ENCODE measurements around the gene DNAH10. TPM values are rescaled to one million over a fixed set of nuclear protein-coding genes. Genes with fewer than 3 reads are reported as not detected.

The DNAH10 gene
- total and polyA plus RNA-seq, 10 of the 15 experiments (the other 5 are each of a cell fraction or from before 2014, with no cell fraction given), result 0.01 to 0.32 (median 0.06) TPM

DNA sequence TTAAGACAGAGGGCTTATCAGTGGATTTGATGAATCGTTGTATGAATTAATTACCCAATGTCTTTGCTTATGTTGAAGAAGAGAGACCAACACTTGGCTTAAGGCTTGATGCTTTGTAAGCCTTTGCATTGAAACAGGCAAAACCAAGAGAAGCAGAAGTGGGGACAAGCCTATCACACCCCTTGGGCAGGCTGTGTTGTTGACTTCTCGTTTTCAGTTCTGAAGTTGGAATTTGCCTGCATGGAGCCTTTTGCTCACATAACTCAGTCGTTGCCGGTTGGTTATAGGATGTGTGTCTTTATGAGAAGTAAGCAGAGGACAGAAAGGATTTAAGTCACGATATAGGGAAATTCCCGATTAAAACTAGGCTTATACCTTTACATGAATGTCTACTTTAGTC, 115.9 kb downstream of the DNAH10 start:
- Histone ChIP-seq H2AFZ (ENCODE audit: control insufficient read depth, low read depth, low read length) (no peak overlapping the region), H4K20me1 (ENCODE audit: control insufficient read depth, insufficient read depth) (no peaks in the 10 kb centered on the region), H3K27me3 (replicated peaks in 1 of 2; ENCODE audit: control insufficient read depth in 2 of 2, insufficient read depth in 2 of 2, low read length in 1 of 2) (peaks cover 0 to 2% of the 10 kb centered on the region in 2 experiments; a peak in 1 of 4 replicates), H3K79me2 (ENCODE audit: control insufficient read depth, insufficient read depth, low read length) (no peaks in the 10 kb centered on the region), H3K4me2 (ENCODE audit: control insufficient read depth, insufficient read depth) (no peak overlapping the region), H3K4me3 (no peak overlapping the region), H3K9me3 (replicated peaks; ENCODE audit: control insufficient read depth, insufficient read depth, low read length) (no peaks in the 10 kb centered on the region), H3K9ac (ENCODE audit: control insufficient read depth, insufficient read depth, low read length) (no peak overlapping the region), H3K4me1 (ENCODE audit: control insufficient read depth, insufficient read depth, low read length) (no peaks in the 10 kb centered on the region), H3K27ac (ENCODE audit: control insufficient read depth, insufficient read depth) (no peak overlapping the region), H3K36me3 (ENCODE audit: control insufficient read depth in 2 of 2, insufficient read depth in 2 of 2, low read length in 1 of 2) (no peaks in the 10 kb centered on the region)
- intact Hi-C loops (cut with micrococcal nuclease; ENCODE audit: unreplicated experiment) (no loop called here), in situ Hi-C loops (cut with MboI) (no loop called here)
- CTCF ChIA-PET, result no interaction called here
- FAIRE-seq (no peak), DNase-seq (ENCODE audit: low read depth, low spot score) (no peak), ATAC-seq (no peak)
- POLR2A ChIA-PET, result no interaction called here
- 61% methylated on average over 6 of the region's 6 CpGs for WGBS (ENCODE audit: insufficient coverage, insufficient replicate concordance, low lambda C conversion rate, missing lambda C conversion rate)
- no peak for TF ChIP-seq GABPA (IDR thresholded peaks at IDR 0.05; ENCODE audit: low read depth)
- no peak for TF ChIP-seq ESRRA (IDR thresholded peaks at IDR 0.05; ENCODE audit: low read length)
- TF ChIP-seq EP300 (IDR thresholded peaks at IDR 0.05; ENCODE audit: borderline replicate concordance in 1 of 2, control insufficient read depth in 1 of 2, low read depth in 2 of 2, low read length in 2 of 2), result no peak
- TF ChIP-seq, protein P1, sequence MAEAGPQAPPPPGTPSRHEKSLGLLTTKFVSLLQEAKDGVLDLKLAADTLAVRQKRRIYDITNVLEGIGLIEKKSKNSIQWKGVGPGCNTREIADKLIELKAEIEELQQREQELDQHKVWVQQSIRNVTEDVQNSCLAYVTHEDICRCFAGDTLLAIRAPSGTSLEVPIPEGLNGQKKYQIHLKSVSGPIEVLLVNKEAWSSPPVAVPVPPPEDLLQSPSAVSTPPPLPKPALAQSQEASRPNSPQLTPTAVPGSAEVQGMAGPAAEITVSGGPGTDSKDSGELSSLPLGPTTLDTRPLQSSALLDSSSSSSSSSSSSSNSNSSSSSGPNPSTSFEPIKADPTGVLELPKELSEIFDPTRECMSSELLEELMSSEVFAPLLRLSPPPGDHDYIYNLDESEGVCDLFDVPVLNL (IDR thresholded peaks at IDR 0.05; ENCODE audit: low read depth, low read length), result no peak
- TF ChIP-seq BHLHE40 (IDR thresholded peaks at IDR 0.05; ENCODE audit: borderline replicate concordance in 1 of 2, low read depth in 2 of 2, low read length in 1 of 2), result no peak
- TF ChIP-seq MTA2 (IDR thresholded peaks at IDR 0.05; ENCODE audit: low read depth), result no peak
- TF ChIP-seq IKZF1 (conservative IDR thresholded peaks at IDR 0.05), result no peak
- no peak for TF ChIP-seq NFYA (IDR thresholded peaks at IDR 0.05; ENCODE audit: borderline replicate concordance, low read depth, low read length)
- TF ChIP-seq GATAD2B (conservative IDR thresholded peaks at IDR 0.05; ENCODE audit: low read depth), result no peak
- TF ChIP-seq ETV6 (conservative IDR thresholded peaks at IDR 0.05 in 1 of 2, IDR thresholded peaks at IDR 0.05 in 1 of 2; ENCODE audit: borderline replicate concordance in 1 of 2, low read depth in 1 of 2), result no peak
- TF ChIP-seq SMARCA5 (IDR thresholded peaks at IDR 0.05), result no peak
- TF ChIP-seq, protein P2, sequence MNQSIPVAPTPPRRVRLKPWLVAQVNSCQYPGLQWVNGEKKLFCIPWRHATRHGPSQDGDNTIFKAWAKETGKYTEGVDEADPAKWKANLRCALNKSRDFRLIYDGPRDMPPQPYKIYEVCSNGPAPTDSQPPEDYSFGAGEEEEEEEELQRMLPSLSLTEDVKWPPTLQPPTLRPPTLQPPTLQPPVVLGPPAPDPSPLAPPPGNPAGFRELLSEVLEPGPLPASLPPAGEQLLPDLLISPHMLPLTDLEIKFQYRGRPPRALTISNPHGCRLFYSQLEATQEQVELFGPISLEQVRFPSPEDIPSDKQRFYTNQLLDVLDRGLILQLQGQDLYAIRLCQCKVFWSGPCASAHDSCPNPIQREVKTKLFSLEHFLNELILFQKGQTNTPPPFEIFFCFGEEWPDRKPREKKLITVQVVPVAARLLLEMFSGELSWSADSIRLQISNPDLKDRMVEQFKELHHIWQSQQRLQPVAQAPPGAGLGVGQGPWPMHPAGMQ (IDR thresholded peaks at IDR 0.05; ENCODE audit: borderline replicate concordance), result no peak
- TF ChIP-seq SIX5 (IDR thresholded peaks at IDR 0.05; ENCODE audit: low read depth, low read length, severe bottlenecking), result no peak
- TF ChIP-seq, protein P3, sequence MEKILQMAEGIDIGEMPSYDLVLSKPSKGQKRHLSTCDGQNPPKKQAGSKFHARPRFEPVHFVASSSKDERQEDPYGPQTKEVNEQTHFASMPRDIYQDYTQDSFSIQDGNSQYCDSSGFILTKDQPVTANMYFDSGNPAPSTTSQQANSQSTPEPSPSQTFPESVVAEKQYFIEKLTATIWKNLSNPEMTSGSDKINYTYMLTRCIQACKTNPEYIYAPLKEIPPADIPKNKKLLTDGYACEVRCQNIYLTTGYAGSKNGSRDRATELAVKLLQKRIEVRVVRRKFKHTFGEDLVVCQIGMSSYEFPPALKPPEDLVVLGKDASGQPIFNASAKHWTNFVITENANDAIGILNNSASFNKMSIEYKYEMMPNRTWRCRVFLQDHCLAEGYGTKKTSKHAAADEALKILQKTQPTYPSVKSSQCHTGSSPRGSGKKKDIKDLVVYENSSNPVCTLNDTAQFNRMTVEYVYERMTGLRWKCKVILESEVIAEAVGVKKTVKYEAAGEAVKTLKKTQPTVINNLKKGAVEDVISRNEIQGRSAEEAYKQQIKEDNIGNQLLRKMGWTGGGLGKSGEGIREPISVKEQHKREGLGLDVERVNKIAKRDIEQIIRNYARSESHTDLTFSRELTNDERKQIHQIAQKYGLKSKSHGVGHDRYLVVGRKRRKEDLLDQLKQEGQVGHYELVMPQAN (conservative IDR thresholded peaks at IDR 0.05), result no peak
- no peak for TF ChIP-seq NR2C2 (IDR thresholded peaks at IDR 0.05; ENCODE audit: borderline replicate concordance, control insufficient read depth, insufficient read length, low read depth)
- TF ChIP-seq, protein P4, sequence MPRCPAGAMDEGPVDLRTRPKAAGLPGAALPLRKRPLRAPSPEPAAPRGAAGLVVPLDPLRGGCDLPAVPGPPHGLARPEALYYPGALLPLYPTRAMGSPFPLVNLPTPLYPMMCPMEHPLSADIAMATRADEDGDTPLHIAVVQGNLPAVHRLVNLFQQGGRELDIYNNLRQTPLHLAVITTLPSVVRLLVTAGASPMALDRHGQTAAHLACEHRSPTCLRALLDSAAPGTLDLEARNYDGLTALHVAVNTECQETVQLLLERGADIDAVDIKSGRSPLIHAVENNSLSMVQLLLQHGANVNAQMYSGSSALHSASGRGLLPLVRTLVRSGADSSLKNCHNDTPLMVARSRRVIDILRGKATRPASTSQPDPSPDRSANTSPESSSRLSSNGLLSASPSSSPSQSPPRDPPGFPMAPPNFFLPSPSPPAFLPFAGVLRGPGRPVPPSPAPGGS (IDR thresholded peaks at IDR 0.05; ENCODE audit: borderline replicate concordance, insufficient read depth, low read depth, low read length, poor library complexity, severe bottlenecking), result no peak
- SMC1A ChIA-PET (ENCODE audit: uncharacterized antibody, unreplicated experiment), result no interaction called here
- RAD21 ChIA-PET (ENCODE audit: unreplicated experiment), result no interaction called here
- BruUV-seq (replicated peaks), result no TSS peak
